Measurements from ENCODE around the gene SLC6A6. TPM values are rescaled to one million over a fixed set of nuclear protein-coding genes. Genes with fewer than 3 reads are reported as not detected.
A peak's percentile ranks its signal among the peaks of the same experiment; 100 is the strongest.

SLC6A6 gene
- total RNA-seq, 1 donor from 2014 or later, result 46.3 TPM

- TF ChIP-seq CTCF (IDR thresholded peaks at IDR 0.05; ENCODE audit: unreplicated experiment), result no peak
- Mint-ChIP-seq H3K36me3 (ENCODE audit: low read depth, unreplicated experiment) (no peaks in the 10 kb centered on the region), H3K27me3 (ENCODE audit: unreplicated experiment) (peaks cover 5% of the 10 kb centered on the region), H3K9me3 (ENCODE audit: unreplicated experiment) (no peaks in the 10 kb centered on the region), H3K27ac (ENCODE audit: unreplicated experiment) (no peak overlapping the region), H3K4me3 (ENCODE audit: unreplicated experiment) (no peak overlapping the region), H3K4me1 (ENCODE audit: unreplicated experiment) (peaks cover 18% of the 10 kb centered on the region)
- no peak for DNase-seq (ENCODE audit: low spot score)
Measured at GRCh38 chr3:14536055-14536815, 133.8 kb downstream of the SLC6A6 start.

DNA sequence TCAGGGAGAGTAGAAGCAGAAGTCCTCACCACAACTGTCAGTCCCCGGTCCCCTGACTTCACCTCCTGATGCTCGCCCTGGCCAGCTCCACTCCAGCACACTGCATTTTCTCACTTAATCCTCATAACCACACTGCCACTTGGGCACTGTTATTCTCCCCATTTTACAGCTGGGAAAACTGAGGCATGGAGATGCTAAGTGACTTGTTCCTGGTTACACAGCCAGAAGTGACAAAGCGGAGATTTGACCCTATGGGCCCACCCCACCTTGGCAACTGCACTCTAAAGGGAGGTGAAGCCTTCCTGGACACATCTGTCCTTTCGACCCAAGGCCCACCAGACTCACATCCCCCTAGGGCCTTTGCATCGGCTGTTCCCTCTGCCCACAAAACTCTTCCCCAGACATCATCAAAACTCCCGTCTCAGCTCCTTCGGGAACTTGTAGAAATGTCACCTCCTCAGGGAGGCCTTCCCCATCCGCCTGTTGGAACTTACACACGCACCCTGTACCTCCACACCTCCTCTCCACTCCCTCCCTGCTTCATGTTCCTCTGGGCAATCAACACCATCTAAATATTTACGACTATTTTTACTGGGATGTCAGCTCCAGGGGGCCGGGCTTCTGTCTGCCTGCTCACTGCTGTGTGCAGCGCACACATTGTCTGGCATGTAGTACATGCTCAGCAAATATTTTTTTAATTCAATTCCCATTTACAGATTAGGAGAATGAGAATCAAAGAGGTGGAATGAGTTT, 134.6 kb downstream of the SLC6A6 start:
- Mint-ChIP-seq H3K4me3 (ENCODE audit: unreplicated experiment) (no peak overlapping the region), H3K4me1 (ENCODE audit: unreplicated experiment) (peaks cover 18% of the 10 kb centered on the region), H3K36me3 (ENCODE audit: low read depth, unreplicated experiment) (no peaks in the 10 kb centered on the region), H3K27ac (ENCODE audit: unreplicated experiment) (no peak overlapping the region), H3K9me3 (ENCODE audit: unreplicated experiment) (no peaks in the 10 kb centered on the region), H3K27me3 (ENCODE audit: unreplicated experiment) (peaks cover 5% of the 10 kb centered on the region)
- DNase-seq (ENCODE audit: low spot score), result no peak
- no peak for TF ChIP-seq CTCF (IDR thresholded peaks at IDR 0.05; ENCODE audit: unreplicated experiment)

DNA sequence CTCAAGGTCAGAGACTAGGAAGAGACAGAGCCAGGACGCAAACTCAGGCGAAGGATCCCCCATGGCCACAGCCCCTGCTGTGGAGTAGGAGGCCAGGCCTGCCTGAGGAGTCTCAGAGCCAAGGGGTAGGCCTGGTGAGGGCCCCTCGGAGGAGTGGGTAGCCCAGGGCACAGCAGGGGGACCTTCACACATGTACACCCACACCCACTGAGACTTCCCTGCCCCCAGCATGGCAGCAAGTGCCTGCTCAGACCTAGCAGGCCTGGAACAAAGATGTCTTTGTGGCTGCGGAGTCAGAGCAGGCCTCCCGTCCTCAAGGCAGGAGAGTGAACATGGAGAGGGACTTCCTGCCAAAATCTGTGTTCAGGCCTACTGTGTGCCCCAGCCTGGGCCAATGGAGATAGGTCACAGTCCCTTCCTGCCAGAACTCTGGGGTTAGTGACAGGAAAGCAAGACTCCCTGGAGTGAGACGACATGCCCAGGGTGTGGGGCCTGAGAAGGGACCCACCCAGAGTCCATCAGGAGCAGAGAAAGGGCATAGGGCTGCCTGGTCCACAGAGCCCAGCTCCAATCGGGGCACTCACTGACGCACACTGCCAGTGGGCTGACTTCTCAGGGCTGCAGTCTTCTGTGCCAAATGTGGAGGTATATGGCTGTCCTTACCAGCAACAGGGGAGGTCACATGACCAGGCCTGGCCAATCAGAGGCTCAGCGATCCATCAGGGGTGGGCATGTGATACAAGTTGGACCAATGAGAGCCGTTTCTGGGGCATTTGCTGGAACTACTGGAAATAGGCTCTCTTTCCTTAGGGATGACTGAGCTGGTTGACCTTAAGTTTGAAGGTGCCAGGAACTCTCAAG, 135.4 kb downstream of the SLC6A6 start:
- Mint-ChIP-seq H3K27ac (ENCODE audit: unreplicated experiment) (no peak overlapping the region), H3K9me3 (ENCODE audit: unreplicated experiment) (no peaks in the 10 kb centered on the region), H3K4me3 (ENCODE audit: unreplicated experiment) (no peak overlapping the region), H3K36me3 (ENCODE audit: low read depth, unreplicated experiment) (no peaks in the 10 kb centered on the region), H3K27me3 (ENCODE audit: unreplicated experiment) (peaks cover 7% of the 10 kb centered on the region), H3K4me1 (ENCODE audit: unreplicated experiment) (peaks cover 16% of the 10 kb centered on the region)
- DNase-seq (ENCODE audit: low spot score), result peak; percentile 31
- TF ChIP-seq CTCF (IDR thresholded peaks at IDR 0.05; ENCODE audit: unreplicated experiment), result no peak

GRCh38 chr3:14538451-14539088, 136.2 kb downstream of the SLC6A6 start:
- Mint-ChIP-seq H3K27ac (ENCODE audit: unreplicated experiment) (no peak overlapping the region), H3K36me3 (ENCODE audit: low read depth, unreplicated experiment) (no peaks in the 10 kb centered on the region), H3K4me3 (ENCODE audit: unreplicated experiment) (no peak overlapping the region), H3K9me3 (ENCODE audit: unreplicated experiment) (no peaks in the 10 kb centered on the region), H3K27me3 (ENCODE audit: unreplicated experiment) (peaks cover 5% of the 10 kb centered on the region), H3K4me1 (ENCODE audit: unreplicated experiment) (peaks cover 10% of the 10 kb centered on the region)
- no peak for TF ChIP-seq CTCF (IDR thresholded peaks at IDR 0.05; ENCODE audit: unreplicated experiment)
- DNase-seq (ENCODE audit: low spot score), result no peak

Other genes with a start within 250 kb of the SLC6A6 start
- 35.6 TPM for gene XPC, start 224.0 kb upstream of the SLC6A6 start, total RNA-seq (ENCODE audit: unreplicated experiment)
- gene LSM3, start 223.8 kb upstream of the SLC6A6 start, total RNA-seq (ENCODE audit: unreplicated experiment), result 14.7 TPM
- 6.6 TPM for gene GRIP2, start 137.7 kb downstream of the SLC6A6 start, total RNA-seq (ENCODE audit: unreplicated experiment)
- 22.9 TPM for gene CCDC174, start 249.2 kb downstream of the SLC6A6 start, total RNA-seq (ENCODE audit: unreplicated experiment)